Uterus (tissue), 2 donors: Measurements from ENCODE around the gene MAMDC2.

ENCODE experiments used
- POLR2A ChIP-seq, 2 donors: fragments of 450-650 bp; IDR thresholded peaks; one replicate each; pipeline ENCODE4 v1.6.1; 2016; ENCODE audit warnings: antibody characterized with exemption in 2 of 2, mild to moderate bottlenecking in 1 of 2, moderate library complexity in 1 of 2
- TF ChIP-seq, protein P1 (sequence below), 4 experiments: fragments of 200-600 bp in 2 of 4; fragments of 450-650 bp in 2 of 4; sonication (generic) in 2 of 4; IDR thresholded peaks; one replicate each; pipeline ENCODE4 v1.5.1; 2016 to 2019; ENCODE audit warnings: antibody characterized with exemption in 4 of 4, mild to moderate bottlenecking in 2 of 4, moderate library complexity in 1 of 4

DNA sequence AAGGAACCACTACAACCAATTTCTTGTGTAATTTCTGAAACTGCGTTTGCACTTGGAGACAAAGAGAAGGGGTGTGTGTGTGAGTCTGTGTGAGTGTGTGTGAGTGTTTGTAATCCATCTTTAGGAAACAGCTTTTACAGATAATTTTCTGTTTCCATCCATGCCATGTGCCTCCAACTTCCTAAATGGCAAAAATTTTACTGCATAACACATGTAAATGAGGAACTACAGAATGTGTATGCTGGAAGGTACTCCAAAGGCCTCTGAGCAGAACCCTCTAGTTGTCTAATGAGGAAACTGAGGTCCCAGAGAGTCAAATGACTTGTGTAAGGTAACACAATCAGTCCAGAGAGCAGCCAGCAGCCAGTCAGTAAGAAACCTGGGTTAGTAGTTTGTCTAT is 20.8 kb downstream of the MAMDC2 start:
- TF ChIP-seq, protein P1, sequence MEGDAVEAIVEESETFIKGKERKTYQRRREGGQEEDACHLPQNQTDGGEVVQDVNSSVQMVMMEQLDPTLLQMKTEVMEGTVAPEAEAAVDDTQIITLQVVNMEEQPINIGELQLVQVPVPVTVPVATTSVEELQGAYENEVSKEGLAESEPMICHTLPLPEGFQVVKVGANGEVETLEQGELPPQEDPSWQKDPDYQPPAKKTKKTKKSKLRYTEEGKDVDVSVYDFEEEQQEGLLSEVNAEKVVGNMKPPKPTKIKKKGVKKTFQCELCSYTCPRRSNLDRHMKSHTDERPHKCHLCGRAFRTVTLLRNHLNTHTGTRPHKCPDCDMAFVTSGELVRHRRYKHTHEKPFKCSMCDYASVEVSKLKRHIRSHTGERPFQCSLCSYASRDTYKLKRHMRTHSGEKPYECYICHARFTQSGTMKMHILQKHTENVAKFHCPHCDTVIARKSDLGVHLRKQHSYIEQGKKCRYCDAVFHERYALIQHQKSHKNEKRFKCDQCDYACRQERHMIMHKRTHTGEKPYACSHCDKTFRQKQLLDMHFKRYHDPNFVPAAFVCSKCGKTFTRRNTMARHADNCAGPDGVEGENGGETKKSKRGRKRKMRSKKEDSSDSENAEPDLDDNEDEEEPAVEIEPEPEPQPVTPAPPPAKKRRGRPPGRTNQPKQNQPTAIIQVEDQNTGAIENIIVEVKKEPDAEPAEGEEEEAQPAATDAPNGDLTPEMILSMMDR (IDR thresholded peaks at IDR 0.05): no peak
- TF ChIP-seq POLR2A (IDR thresholded peaks at IDR 0.05): no peak
